GM21786 (cell line): ENCODE data around the gene BCL10.
"Not testable (repeated sequence)": the region's sequence is repeated elsewhere in the genome, so short reads cannot be mapped to it uniquely, and the experiment has no call there.

Experiments used
- ATAC-seq: cut with Tn5 transposase; IDR thresholded peaks from one replicate; pipeline ENCODE4 v1.9.1; 2021; ENCODE audit not compliant: unreplicated experiment

The BCL10 gene

DNA sequence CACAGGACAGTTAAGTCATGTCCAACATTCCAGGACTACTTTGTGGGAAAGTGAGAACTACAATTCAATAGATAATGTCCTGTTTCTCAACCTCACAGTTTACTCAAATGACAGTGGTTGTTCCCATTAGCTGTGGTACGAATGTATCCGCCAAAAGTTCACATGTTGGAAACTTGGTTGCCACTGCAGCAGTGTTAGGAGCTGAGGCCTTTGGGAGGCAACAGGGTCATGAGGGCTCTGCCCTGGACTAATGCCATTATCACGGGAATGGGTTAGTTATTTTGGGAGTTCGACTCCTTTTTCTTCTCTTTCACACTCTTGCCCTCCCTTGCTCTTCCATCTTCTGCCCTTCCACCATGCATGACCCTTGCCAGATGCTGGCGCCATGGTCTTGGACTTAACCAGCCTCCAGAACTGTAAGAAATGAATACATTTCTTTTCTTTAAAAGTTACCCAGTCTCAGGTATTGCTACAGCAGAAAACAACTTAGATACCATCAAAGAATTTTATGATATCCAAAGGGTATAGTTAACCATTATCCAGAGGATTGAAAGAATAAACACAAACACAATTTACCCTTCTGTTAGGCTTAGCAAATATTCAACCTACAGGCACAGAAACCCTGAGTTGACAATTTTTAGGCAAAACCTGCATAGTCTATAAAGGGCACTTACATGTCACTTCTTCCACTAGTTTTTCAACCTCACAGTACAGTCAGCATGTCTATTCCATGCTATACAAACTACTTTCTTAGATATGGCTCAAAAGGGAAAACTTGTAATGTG is 7.4 kb downstream of the BCL10 start:
- ATAC-seq: no peak

GRCh38 chr1:85267313-85267712 is 9.1 kb downstream of the BCL10 start:
- no peak for ATAC-seq

- ATAC-seq: no peak
Observed at GRCh38 chr1:85264150-85264549, 12.3 kb downstream of the BCL10 start.

- ATAC-seq: no peak
Observed at GRCh38 chr1:85262985-85263384, 13.4 kb downstream of the BCL10 start.

DNA sequence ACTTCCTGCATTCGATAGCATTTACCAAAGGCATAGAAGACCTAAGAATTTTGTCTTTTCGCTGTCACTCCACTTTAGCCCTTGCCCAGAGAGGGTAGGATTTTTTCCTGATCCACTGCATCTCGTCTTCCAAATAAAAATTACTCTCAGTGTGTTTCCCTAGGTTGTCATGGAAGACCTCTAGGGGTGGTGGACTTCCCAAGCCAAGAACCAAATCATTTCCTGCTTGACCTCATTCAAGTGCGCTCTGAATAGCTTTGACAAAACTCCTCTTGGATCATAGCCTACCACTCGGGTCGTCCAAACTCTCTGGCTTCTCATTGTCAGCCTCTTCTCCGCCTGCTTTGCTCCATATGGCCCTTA is 16.5 kb downstream of the BCL10 start:
- no peak for ATAC-seq

DNA sequence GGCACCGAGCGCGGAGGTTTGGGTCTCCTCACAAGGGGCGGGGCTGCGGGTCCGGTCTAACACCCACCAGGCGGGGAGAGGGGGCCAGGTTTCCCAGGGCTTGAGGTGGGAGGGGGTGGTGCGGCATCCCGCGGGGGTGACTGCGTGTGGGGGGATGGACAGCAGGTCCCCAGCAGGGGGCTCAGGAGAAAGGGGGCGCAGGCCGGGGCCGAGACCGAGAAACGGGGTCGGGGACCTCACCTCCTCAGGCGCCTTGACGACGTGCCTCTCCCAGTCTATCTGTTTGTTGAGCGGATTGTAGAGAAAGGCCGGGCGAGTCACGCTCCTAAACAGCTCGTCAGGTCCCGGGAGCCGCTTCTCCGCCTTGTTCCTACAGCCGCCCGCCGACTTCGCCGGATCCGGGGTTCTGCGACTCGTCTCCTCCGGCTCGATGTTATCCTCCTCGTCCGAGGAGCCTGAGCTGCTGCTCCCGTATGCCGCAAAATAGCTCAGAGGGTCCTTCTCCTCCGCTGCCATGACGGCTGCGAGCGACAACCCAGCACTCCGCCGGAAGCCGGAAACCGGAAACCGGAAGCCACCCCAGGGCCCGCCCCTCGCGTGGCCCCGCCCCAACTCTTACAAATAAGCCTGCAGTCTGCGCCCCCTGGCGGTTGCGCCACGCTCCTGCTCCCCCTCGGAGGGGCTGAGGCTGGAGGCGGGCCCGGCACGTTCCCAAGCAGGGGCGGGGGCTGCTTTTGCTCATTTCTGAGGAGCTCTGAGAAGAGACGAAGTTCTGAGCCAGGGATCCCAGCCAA is 17.1 kb downstream of the BCL10 start, which contains the start of gene C1orf52:
C1orf52 (minus strand) TSS at position 545 of the 794 bp plus-strand sequence; CDS start at position 516, 29 bp downstream.
- peak; percentile 97 for ATAC-seq

DNA sequence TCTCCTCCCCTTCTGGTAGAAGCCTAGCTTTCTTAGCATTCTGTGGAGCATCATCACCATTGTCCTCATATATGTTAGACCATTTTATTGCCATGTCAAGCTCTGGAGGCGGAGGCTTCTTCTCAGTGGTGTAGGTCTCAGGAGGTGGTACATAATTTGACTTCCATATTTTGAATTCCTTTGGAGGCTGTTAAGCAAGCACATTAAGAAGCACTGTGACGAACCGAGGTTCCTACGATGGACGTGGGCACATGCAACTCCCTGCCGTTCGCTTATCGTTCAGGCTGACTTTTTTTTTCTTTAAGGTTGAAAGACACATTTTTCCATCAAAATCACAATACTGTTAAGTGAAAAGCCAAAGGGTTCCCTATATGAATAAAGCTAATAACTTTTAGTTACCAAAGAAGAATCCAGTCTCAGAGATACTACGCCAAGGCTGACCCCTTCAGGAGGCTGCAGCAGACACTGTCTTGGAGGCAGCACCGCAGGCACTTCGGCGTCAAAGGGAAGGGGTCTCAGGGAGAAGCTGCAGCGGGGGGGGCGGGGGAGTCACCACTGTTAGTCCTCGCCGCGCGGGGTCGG is 17.8 kb downstream of the BCL10 start:
- ATAC-seq: peak; percentile 4

- ATAC-seq: not testable (repeated sequence)
Observed at GRCh38 chr1:85249042-85249441, 27.4 kb downstream of the BCL10 start.

GRCh38 chr1:85245891-85246290 is 30.5 kb downstream of the BCL10 start:
- ATAC-seq: no peak

- no peak for ATAC-seq
Observed at GRCh38 chr1:85245456-85245855, 31.0 kb downstream of the BCL10 start.

GRCh38 chr1:85244271-85245061 is 32.0 kb downstream of the BCL10 start:
- no peak for ATAC-seq

DNA sequence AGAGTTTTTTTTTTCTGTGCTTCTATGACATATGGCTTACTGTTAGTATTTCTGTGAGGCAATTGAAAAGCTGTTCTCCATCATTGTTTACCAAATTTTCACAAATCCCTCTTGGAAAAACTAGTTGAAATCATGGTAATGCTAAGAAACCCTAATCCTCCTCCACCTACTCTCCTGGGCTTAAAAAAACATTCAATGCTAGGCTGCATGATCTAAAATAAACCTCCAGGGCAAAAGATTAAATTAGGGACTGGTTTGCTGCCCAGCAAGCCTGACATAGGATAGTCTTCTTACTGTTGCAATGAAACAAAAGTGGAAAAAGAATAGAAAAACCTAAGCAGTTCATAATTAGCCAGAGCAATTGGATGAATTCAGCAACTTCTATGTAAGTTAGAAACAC is 33.1 kb downstream of the BCL10 start:
- ATAC-seq: no peak

- ATAC-seq: no peak
Observed at GRCh38 chr1:85240643-85241042, 35.8 kb downstream of the BCL10 start.

DNA sequence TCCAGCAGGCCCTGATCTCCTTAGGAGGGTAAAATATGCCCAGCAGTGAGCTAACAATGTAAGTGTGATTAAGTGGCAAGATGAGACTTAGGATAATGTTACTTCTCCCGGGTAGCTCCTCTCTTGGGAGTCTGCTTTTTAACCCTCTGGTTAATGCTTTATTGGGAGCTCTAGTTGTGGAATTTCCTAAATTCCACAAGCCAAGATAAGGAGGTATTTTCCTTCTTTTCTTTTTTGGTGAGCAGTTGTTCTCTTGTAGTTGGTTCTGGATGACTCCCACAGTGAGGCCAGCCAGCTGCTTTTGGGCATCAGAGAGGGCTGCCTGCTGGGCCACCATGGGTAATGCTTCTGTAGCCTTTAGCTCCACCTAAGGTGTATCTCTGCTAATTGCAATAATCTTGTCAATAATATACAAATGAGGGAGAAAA is 36.2 kb downstream of the BCL10 start:
- ATAC-seq: no peak

GRCh38 chr1:85237613-85238012 is 38.8 kb downstream of the BCL10 start:
- no peak for ATAC-seq

GRCh38 chr1:85230305-85230977 is 46.0 kb downstream of the BCL10 start:
- no peak for ATAC-seq

DNA sequence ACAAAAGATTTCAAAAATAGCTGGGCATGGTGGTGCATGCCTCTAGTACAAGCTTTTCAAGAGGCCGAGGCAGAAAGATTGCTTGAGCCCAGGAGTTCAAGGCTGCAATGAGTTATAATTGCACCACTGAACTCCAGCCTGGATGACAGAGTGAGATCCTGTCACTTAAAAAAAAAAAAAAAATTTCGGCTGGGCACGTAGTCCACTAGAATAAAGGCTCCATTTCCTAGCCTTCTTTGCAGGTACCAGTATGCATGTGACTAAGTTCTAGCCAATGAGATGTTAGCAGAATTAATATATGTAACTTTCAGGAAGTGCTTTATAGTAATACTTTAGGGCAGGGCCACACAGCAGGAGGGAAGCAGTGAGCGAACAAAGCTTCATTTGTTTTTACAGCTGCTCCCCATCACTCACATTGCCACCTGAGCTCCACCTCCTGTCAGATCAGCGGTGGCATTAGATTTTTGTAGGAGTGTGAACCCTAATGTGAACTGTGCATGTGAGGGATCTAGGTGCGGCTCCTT is 46.8 kb downstream of the BCL10 start:
- no peak for ATAC-seq

- ATAC-seq: no peak
Observed at GRCh38 chr1:85228972-85229371, 47.5 kb downstream of the BCL10 start.

DNA sequence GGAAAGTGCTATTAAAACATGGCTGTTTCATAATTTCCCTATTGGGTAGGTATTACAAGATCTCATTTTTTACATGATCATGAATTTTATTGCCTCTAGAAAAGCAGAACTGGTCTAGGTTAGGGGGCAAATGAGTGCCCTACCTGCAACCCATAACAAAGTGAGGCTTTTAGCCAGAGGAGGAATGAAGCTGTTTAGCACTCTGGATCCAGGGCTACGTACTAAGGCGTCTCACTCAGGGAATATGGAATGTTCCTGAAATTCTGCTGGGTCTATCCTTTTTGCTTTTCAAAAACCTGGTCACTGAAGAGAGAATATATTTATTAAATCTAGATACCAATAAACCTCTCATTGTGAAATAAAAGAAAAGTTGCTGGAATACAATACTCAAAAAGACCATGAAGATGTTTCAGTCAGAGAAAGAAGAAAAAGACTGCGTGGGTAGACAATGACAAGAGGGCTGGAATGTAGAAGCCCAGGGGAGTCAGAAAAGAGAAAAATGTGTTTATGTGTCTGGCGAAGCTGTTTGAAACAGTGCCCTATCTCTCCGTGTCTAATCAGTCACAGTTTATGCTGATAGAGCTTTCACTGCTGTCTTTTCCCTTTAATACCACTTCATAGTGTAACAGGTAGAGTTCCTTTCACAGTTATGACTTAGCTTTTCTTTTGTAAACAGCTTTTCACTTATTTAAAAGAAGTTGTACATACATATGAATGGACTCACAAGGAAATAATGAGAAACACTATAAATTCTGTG is 50.6 kb downstream of the BCL10 start:
- no peak for ATAC-seq
